Keratinocyte (primary cell): ENCODE data around the gene CDC42.

Source experiments
- CTCF ChIP-seq, 3 experiments: IDR thresholded peaks in 1 of 3; conservative IDR thresholded peaks in 1 of 3; optimal IDR thresholded peaks in 1 of 3; 2 replicates in 2 of 3; 3 replicates in 1 of 3; pipeline versions ENCODE3 to v1.5.1; 2011; ENCODE audit warnings: low read length in 3 of 3, mild to moderate bottlenecking in 3 of 3, moderate library complexity in 2 of 3, control low read depth in 1 of 3, inconsistent platforms in 1 of 3; ENCODE audit not compliant: insufficient read depth in 2 of 3; ENCODE audit errors: extremely low read depth in 1 of 3
- EZH2 ChIP-seq: IDR thresholded peaks from one replicate; pipeline ENCODE4 v1.6.1; 2012; ENCODE audit warnings: inconsistent platforms, mild to moderate bottlenecking, low read length, moderate library complexity

- TF ChIP-seq CTCF (optimal IDR thresholded peaks at IDR 0.05 in 1 of 3, IDR thresholded peaks at IDR 0.05 in 1 of 3, conservative IDR thresholded peaks at IDR 0.05 in 1 of 3; ENCODE audit: extremely low read depth in 1 of 3, insufficient read depth in 2 of 3, low read length in 3 of 3) = no peak
- TF ChIP-seq EZH2 = no peak
These were observed 7.7 kb upstream of the CDC42 start for GRCh38 chr1:22044690-22045420.
